Measurements from ENCODE around the gene PLD5.

GRCh38 chr1:242056988-242057744 is 467.3 kb downstream of the PLD5 start:
- no peak for TF ChIP-seq CTCF (IDR thresholded peaks at IDR 0.05)
- TF ChIP-seq POLR2A (IDR thresholded peaks at IDR 0.05), result no peak

All from ovary (tissue), 3 donors.